OCI-LY7 (cell line): ENCODE results near the gene CDKL2. TPM values are rescaled to one million over a fixed set of nuclear protein-coding genes. Genes with fewer than 3 reads are reported as not detected.

ENCODE experiments used
- BruUV-seq: library from RNA; stranded (reverse); fragments of 400-500 nt; replicated peaks from 2 replicates; lab custom pipeline; 2021; lab: Mats Ljungman, UMichigan
- CTCF ChIA-PET: fragments of 300-600 bp; sonication (Branson Sonifier 250); formaldehyde crosslinking; loops from one replicate; lab custom pipeline; 2022; ENCODE audit warnings: antibody characterized with exemption; ENCODE audit not compliant: unreplicated experiment; lab: Charles Lee
- POLR2A ChIA-PET: fragments of 300-600 bp; sonication (Branson Sonifier 250); formaldehyde crosslinking; loops from one replicate; lab custom pipeline; 2022; ENCODE audit warnings: antibody characterized with exemption; lab: Charles Lee
- DNase-seq: peaks from one replicate; pipeline ENCODE4 v3.0.0-alpha.2; 2015; ENCODE audit warnings: low spot score
- H2AFZ ChIP-seq: fragments of 200-600 bp; sonication (generic), shearing (Covaris generic); 2 replicates; pipeline ENCODE4 v1.6.1; 2014; ENCODE audit warnings: mild to moderate bottlenecking, antibody characterized with exemption, low read length, moderate library complexity
- H3K27ac ChIP-seq: fragments of 200-600 bp; sonication (generic); 2 replicates; pipeline ENCODE4 v1.5.1; 2014; ENCODE audit warnings: mixed run types, low read depth, mild to moderate bottlenecking, moderate library complexity, low read length, inconsistent platforms; ENCODE audit not compliant: poor library complexity, severe bottlenecking
- H3K36me3 ChIP-seq: fragments of 200-600 bp; sonication (generic); 2 replicates; pipeline ENCODE4 v1.6.1; 2014; ENCODE audit warnings: mild to moderate bottlenecking, antibody characterized with exemption, low read length, moderate library complexity, mixed read lengths; ENCODE audit not compliant: insufficient read depth
- H3K4me1 ChIP-seq: fragments of 200-600 bp; sonication (generic); 2 replicates; pipeline ENCODE4 v1.5.1; 2014; ENCODE audit warnings: mild to moderate bottlenecking, low read length; ENCODE audit not compliant: insufficient read depth, poor library complexity, severe bottlenecking
- H3K4me2 ChIP-seq: fragments of 200-600 bp; sonication (generic); 2 replicates; pipeline ENCODE4 v1.6.1; 2014; ENCODE audit warnings: mild to moderate bottlenecking, low read length
- H3K4me3 ChIP-seq: fragments of 200-600 bp; sonication (generic); 2 replicates; pipeline ENCODE4 v1.5.1; 2014; ENCODE audit warnings: mild to moderate bottlenecking, low read depth, low read length; ENCODE audit not compliant: poor library complexity, severe bottlenecking
- H3K79me2 ChIP-seq: fragments of 200-600 bp; sonication (generic); 2 replicates; pipeline ENCODE4 v1.6.1; 2016; ENCODE audit warnings: low read depth, mild to moderate bottlenecking, low read length, moderate library complexity, mixed read lengths; ENCODE audit not compliant: insufficient read depth
- H3K9me2 ChIP-seq: fragments of 200-600 bp; sonication (generic); 2 replicates; pipeline ENCODE4 v1.6.1; 2016; ENCODE audit warnings: mild to moderate bottlenecking, low read length, mixed read lengths; ENCODE audit not compliant: insufficient read depth
- H3K9me3 ChIP-seq: fragments of 200-600 bp; sonication (generic); 2 replicates; pipeline ENCODE4 v1.6.1; 2014; ENCODE audit warnings: mild to moderate bottlenecking, mixed run types, low read length, mixed read lengths
- H4K20me1 ChIP-seq: fragments of 200-600 bp; sonication (generic); 2 replicates; pipeline ENCODE4 v1.6.1; 2014; ENCODE audit warnings: mild to moderate bottlenecking, antibody characterized with exemption, low read length, moderate library complexity, mixed read lengths; ENCODE audit not compliant: insufficient read depth
- EZH2phosphoT487 ChIP-seq: fragments of 200-600 bp; sonication (generic); IDR thresholded peaks from 2 replicates; pipeline ENCODE4 v1.6.1; 2018; ENCODE audit warnings: low read depth, borderline replicate concordance, mild to moderate bottlenecking, mixed run types, antibody characterized with exemption, low read length, moderate library complexity, mixed read lengths
- intact Hi-C: fragments of 100-400 bp; cut with micrococcal nuclease; formaldehyde crosslinking; loops from one replicate; pipeline ENCODE4 v1.10.0; 2022; ENCODE audit not compliant: unreplicated experiment
- small RNA-seq: library from RNA; depleted of rRNA; stranded (forward); fragments of <200 nt; gene quantifications from one replicate; pipeline ENCODE3, GENCODE V24; 2014
- total RNA-seq, 2 experiments: library from RNA; depleted of rRNA in 1 of 2; stranded (reverse); fragments of >200 nt in 1 of 2; shearing (Covaris generic) in 1 of 2; gene quantifications; 2 replicates each; pipeline ENCODE4 v1.2.3, GENCODE V29; 2014 to 2022
- TF ChIP-seq, protein P1 (sequence below): fragments of 200-600 bp; sonication (generic); conservative IDR thresholded peaks from 2 replicates; pipeline ENCODE4 v1.5.1; 2014; ENCODE audit warnings: mild to moderate bottlenecking, antibody characterized with exemption, low read length, moderate library complexity, mixed read lengths

The CDKL2 gene
- total RNA-seq, 2 experiments from 2014 or later: 0.06 to 0.19 TPM

DNA sequence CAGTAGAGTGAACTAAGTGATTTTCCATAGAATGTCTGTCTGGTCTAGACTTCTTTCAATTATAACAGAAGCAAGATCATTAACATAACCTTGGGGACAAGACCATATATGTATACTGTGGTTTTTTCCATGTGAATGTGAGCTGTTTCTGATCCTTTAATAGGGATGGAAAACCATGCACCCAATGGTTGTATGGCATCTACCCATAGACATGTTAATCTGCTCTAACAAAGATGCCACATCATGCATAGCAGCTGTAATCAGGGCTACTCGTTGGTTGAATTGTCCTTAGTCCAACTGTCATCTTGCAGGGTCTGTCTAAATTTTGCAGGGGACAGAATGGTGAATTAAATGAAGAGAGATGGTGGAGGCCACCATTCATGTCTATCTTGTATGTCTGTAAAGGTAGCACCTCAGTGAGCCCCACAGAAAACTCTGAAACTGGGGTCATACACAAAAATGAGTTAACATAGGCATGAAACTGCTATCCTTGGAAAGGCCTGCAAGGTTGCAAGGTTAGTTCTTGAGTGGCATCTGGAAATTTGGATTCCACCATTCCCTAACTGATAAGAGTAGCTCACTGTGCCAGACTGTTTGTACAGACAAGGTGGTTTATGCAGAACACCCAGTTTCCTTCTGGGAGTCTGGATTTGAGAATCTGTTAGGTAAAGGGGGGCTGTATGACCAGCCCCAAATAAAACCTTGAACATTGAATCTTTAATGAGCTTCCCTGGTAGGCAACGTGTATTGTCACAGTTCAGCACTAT lies 99.6 kb downstream of the CDKL2 start:
- BruUV-seq: no TSS peak
- Histone ChIP-seq H3K4me1 (no peaks in the 10 kb centered on the region), H3K79me2 (no peaks in the 10 kb centered on the region), H2AFZ (no peak overlapping the region), H3K9me2 (no peaks in the 10 kb centered on the region), H3K9me3 (peaks cover 11% of the 10 kb centered on the region; the same call in 1 of the 2 replicates), H3K4me2 (no peak overlapping the region), H3K27ac (no peak overlapping the region), H3K4me3 (no peak overlapping the region), H4K20me1 (no peaks in the 10 kb centered on the region), H3K36me3 (peaks cover 70% of the 10 kb centered on the region)
- CTCF ChIA-PET: no interaction called here
- POLR2A ChIA-PET: interaction anchor here (1.2 to 1.3 kb wide), 2 partner anchors 15 to 17 kb away, joined by 3 to 5 read pairs; no protein-coding TSS in a partner anchor
- DNase-seq: no peak
- intact Hi-C loops: no loop called here
- no peak for TF ChIP-seq EZH2phosphoT487
- TF ChIP-seq, protein P1, sequence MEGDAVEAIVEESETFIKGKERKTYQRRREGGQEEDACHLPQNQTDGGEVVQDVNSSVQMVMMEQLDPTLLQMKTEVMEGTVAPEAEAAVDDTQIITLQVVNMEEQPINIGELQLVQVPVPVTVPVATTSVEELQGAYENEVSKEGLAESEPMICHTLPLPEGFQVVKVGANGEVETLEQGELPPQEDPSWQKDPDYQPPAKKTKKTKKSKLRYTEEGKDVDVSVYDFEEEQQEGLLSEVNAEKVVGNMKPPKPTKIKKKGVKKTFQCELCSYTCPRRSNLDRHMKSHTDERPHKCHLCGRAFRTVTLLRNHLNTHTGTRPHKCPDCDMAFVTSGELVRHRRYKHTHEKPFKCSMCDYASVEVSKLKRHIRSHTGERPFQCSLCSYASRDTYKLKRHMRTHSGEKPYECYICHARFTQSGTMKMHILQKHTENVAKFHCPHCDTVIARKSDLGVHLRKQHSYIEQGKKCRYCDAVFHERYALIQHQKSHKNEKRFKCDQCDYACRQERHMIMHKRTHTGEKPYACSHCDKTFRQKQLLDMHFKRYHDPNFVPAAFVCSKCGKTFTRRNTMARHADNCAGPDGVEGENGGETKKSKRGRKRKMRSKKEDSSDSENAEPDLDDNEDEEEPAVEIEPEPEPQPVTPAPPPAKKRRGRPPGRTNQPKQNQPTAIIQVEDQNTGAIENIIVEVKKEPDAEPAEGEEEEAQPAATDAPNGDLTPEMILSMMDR: no peak

Small RNA genes lying within 50 kb of the gene (small RNA-seq; reads per million reads assigned to genes)
- gene RF00019: not detected

Other genes starting within 250 kb of the CDKL2 start
- 7.7 and 9.2 TPM in 2 replicates for gene RCHY1, start 116.1 kb downstream of the CDKL2 start, total RNA-seq (2014; rRNA removed; shearing (Covaris generic))
- 25.5 and 29.4 TPM in 2 replicates for gene RCHY1, start 116.1 kb downstream of the CDKL2 start, total RNA-seq (2022)
- 15.9 and 17.2 TPM in 2 replicates for gene THAP6, start 116.1 kb downstream of the CDKL2 start, total RNA-seq (2014; rRNA removed; shearing (Covaris generic))
- gene THAP6, start 116.1 kb downstream of the CDKL2 start, total RNA-seq (2022): 27.3 and 30.6 TPM in 2 replicates
- gene ODAPH, start 74.5 kb downstream of the CDKL2 start, total RNA-seq (2014; rRNA removed; shearing (Covaris generic)): not detected in 2 replicates
- 0.40 TPM in 1 of 2 replicates, not detected in the other for gene ODAPH, start 74.5 kb downstream of the CDKL2 start, total RNA-seq (2022)
- gene G3BP2, start 42.9 kb upstream of the CDKL2 start, total RNA-seq (2014; rRNA removed; shearing (Covaris generic)): 55.9 and 56.7 TPM in 2 replicates
- gene G3BP2, start 42.9 kb upstream of the CDKL2 start, total RNA-seq (2022): 137 and 147 TPM in 2 replicates
- 38.0 and 40.5 TPM in 2 replicates for gene USO1, start 94.0 kb upstream of the CDKL2 start, total RNA-seq (2014; rRNA removed; shearing (Covaris generic))
- 54.6 and 57.3 TPM in 2 replicates for gene USO1, start 94.0 kb upstream of the CDKL2 start, total RNA-seq (2022)